GM23338 (cell line): ENCODE measurements around the gene GCN1. TPM values are rescaled to one million over a fixed set of nuclear protein-coding genes. Genes with fewer than 3 reads are reported as not detected.

ENCODE experiments used
- ATAC-seq: fragments of 200-7000 bp; cut with Tn5 transposase; 3 replicates; pipeline ENCODE4 v1.9.1; 2020
- DNase-seq: peaks from one replicate; pipeline ENCODE4 v3.0.0-alpha.2; 2015; ENCODE audit warnings: low spot score
- H2AFZ ChIP-seq: fragments of 200-600 bp; sonication (generic); 2 replicates; pipeline ENCODE4 v1.8.0; 2016; ENCODE audit warnings: antibody characterized with exemption, mild to moderate bottlenecking, moderate library complexity
- H3F3A ChIP-seq: fragments of 200-600 bp; sonication (generic); replicated peaks from 2 replicates; pipeline ENCODE4 v1.8.0; 2017; ENCODE audit warnings: antibody characterized with exemption, mixed run types, low read depth
- H3K27ac ChIP-seq: fragments of 200-600 bp; sonication (generic); 2 replicates; pipeline ENCODE4 v1.6.1; 2016; ENCODE audit warnings: low read depth
- H3K27me3 ChIP-seq: fragments of 200-600 bp; sonication (generic); 2 replicates; pipeline ENCODE4 v1.8.0; 2016; ENCODE audit warnings: mild to moderate bottlenecking, mixed run types, moderate library complexity; ENCODE audit not compliant: insufficient read depth
- H3K36me3 ChIP-seq: fragments of 200-600 bp; sonication (generic); 2 replicates; pipeline ENCODE4 v1.8.0; 2016; ENCODE audit warnings: mild to moderate bottlenecking; ENCODE audit not compliant: insufficient read depth
- H3K4me1 ChIP-seq: fragments of 200-600 bp; sonication (generic); 2 replicates; pipeline ENCODE4 v1.8.0; 2016; ENCODE audit warnings: mild to moderate bottlenecking, moderate library complexity; ENCODE audit not compliant: insufficient read depth
- H3K4me2 ChIP-seq: fragments of 200-600 bp; sonication (generic); 2 replicates; pipeline ENCODE4 v1.7.1; 2017; ENCODE audit warnings: mixed run types
- H3K4me3 ChIP-seq: fragments of 200-600 bp; sonication (generic); 2 replicates; pipeline ENCODE4 v1.6.1; 2016; ENCODE audit warnings: mixed run types
- H3K79me2 ChIP-seq: fragments of 200-600 bp; sonication (generic); replicated peaks from 2 replicates; pipeline ENCODE4 v1.8.0; 2017; ENCODE audit warnings: mild to moderate bottlenecking; ENCODE audit not compliant: insufficient read depth
- H3K9me2 ChIP-seq: fragments of 200-600 bp; sonication (generic); 2 replicates; pipeline ENCODE4 v1.8.0; 2017; ENCODE audit not compliant: insufficient read depth
- H4K20me1 ChIP-seq: fragments of 200-600 bp; sonication (generic); replicated peaks from 2 replicates; pipeline ENCODE4 v1.8.0; 2017; ENCODE audit warnings: mild to moderate bottlenecking; ENCODE audit not compliant: insufficient read depth
- H3K27ac Mint-ChIP-seq: 2 replicates; pipeline ENCODE4 v1.8.0; 2020; ENCODE audit warnings: inconsistent platforms, mild to moderate bottlenecking, moderate library complexity, mixed read lengths
- H3K27me3 Mint-ChIP-seq: 3 replicates; pipeline ENCODE4 v1.8.0; 2022; ENCODE audit warnings: low read depth, mild to moderate bottlenecking, moderate library complexity, mixed read lengths, inconsistent platforms; ENCODE audit not compliant: insufficient read depth, poor library complexity
- H3K36me3 Mint-ChIP-seq: 3 replicates; pipeline ENCODE4 v1.8.0; 2021; ENCODE audit warnings: low read depth, mild to moderate bottlenecking, inconsistent platforms, moderate library complexity, mixed read lengths
- H3K4me1 Mint-ChIP-seq: 3 replicates; pipeline ENCODE4 v1.8.0; 2020; ENCODE audit warnings: mild to moderate bottlenecking, inconsistent platforms, mixed read lengths
- H3K4me3 Mint-ChIP-seq: 3 replicates; pipeline ENCODE4 v1.8.0; 2021; ENCODE audit warnings: moderate library complexity, mild to moderate bottlenecking, inconsistent platforms, mixed read lengths
- H3K9me3 Mint-ChIP-seq: 3 replicates; pipeline ENCODE4 v1.8.0; 2020; ENCODE audit warnings: moderate library complexity, mild to moderate bottlenecking, inconsistent platforms, mixed read lengths
- CREB1 ChIP-seq: fragments of 250-450 bp; sonication (Bioruptor Pico); IDR thresholded peaks from 2 replicates; pipeline ENCODE4 v1.5.0; 2020; ENCODE audit warnings: low read depth, mild to moderate bottlenecking, moderate library complexity
- CTCF ChIP-seq, 2 experiments: fragments of 200-600 bp in 1 of 2; sonication (generic) in 1 of 2; conservative IDR thresholded peaks; 2 replicates each; pipeline versions ENCODE4 v1.5.1 to v1.6.1; 2016 to 2017; ENCODE audit warnings: antibody characterized with exemption in 2 of 2, low read depth in 2 of 2, mild to moderate bottlenecking in 2 of 2, moderate library complexity in 1 of 2
- ETS1 ChIP-seq: IDR thresholded peaks from 2 replicates; pipeline ENCODE4 v1.6.1; 2016; ENCODE audit warnings: antibody characterized with exemption
- EZH2 ChIP-seq: fragments of 200-600 bp; sonication (generic); IDR thresholded peaks from one replicate; pipeline ENCODE4 v1.8.0; 2017; ENCODE audit warnings: antibody characterized with exemption, mild to moderate bottlenecking, low read depth; ENCODE audit not compliant: unreplicated experiment
- EZH2phosphoT487 ChIP-seq: fragments of 200-600 bp; sonication (generic); IDR thresholded peaks from one replicate; pipeline ENCODE4 v1.8.1; 2018; ENCODE audit warnings: antibody characterized with exemption; ENCODE audit not compliant: unreplicated experiment
- JUNB ChIP-seq: IDR thresholded peaks from one replicate; pipeline ENCODE4 v1.6.1; 2016; ENCODE audit warnings: antibody characterized with exemption; ENCODE audit not compliant: unreplicated experiment
- NANOG ChIP-seq: IDR thresholded peaks from 2 replicates; pipeline ENCODE4 v1.6.1; 2016; ENCODE audit warnings: antibody characterized with exemption, borderline replicate concordance
- POLR2AphosphoS5 ChIP-seq: IDR thresholded peaks from 2 replicates; pipeline ENCODE4 v1.6.1; 2016; ENCODE audit warnings: antibody characterized with exemption, low read depth
- STAT1 ChIP-seq: IDR thresholded peaks from one replicate; pipeline ENCODE4 v1.6.1; 2016; ENCODE audit warnings: antibody characterized with exemption; ENCODE audit not compliant: unreplicated experiment
- ZNF114 ChIP-seq: fragments of 250-450 bp; sonication (Bioruptor Pico); IDR thresholded peaks from 2 replicates; pipeline ENCODE4 v1.5.0; 2020; ENCODE audit warnings: mild to moderate bottlenecking, moderate library complexity
- ZNF331 ChIP-seq: fragments of 250-450 bp; sonication (Bioruptor Pico); IDR thresholded peaks from 2 replicates; pipeline ENCODE4 v1.5.0; 2020; ENCODE audit warnings: low read depth, mild to moderate bottlenecking, moderate library complexity
- polyA plus RNA-seq: library from polyadenylated mRNA; unstranded; fragments of >200 nt; fragmentation: Nextera tagmentation; extraction: Ambion mirVana; gene quantifications from 2 replicates; pipeline ENCODE4 v1.2.1, GENCODE V29; 2016
- total RNA-seq: library from RNA; depleted of rRNA; stranded (reverse); fragments of >200 nt; shearing (Covaris generic); gene quantifications from 2 replicates; pipeline ENCODE4 v1.2.3, GENCODE V29; 2014
- TF ChIP-seq, protein P1 (sequence below): fragments of 250-450 bp; sonication (Bioruptor Pico); IDR thresholded peaks from 2 replicates; pipeline ENCODE4 v1.5.0; 2020; ENCODE audit warnings: mild to moderate bottlenecking, moderate library complexity
- TF ChIP-seq, protein P2 (sequence below): IDR thresholded peaks from one replicate; pipeline ENCODE4 v1.6.1; 2018; ENCODE audit warnings: antibody characterized with exemption; ENCODE audit not compliant: unreplicated experiment

GCN1 gene
- total and polyA plus RNA-seq, 2 experiments from 2014 or later: 18.0 to 177 TPM

- TF ChIP-seq ETS1 (no peak), JUNB (no peak)
- TF ChIP-seq, protein P1, sequence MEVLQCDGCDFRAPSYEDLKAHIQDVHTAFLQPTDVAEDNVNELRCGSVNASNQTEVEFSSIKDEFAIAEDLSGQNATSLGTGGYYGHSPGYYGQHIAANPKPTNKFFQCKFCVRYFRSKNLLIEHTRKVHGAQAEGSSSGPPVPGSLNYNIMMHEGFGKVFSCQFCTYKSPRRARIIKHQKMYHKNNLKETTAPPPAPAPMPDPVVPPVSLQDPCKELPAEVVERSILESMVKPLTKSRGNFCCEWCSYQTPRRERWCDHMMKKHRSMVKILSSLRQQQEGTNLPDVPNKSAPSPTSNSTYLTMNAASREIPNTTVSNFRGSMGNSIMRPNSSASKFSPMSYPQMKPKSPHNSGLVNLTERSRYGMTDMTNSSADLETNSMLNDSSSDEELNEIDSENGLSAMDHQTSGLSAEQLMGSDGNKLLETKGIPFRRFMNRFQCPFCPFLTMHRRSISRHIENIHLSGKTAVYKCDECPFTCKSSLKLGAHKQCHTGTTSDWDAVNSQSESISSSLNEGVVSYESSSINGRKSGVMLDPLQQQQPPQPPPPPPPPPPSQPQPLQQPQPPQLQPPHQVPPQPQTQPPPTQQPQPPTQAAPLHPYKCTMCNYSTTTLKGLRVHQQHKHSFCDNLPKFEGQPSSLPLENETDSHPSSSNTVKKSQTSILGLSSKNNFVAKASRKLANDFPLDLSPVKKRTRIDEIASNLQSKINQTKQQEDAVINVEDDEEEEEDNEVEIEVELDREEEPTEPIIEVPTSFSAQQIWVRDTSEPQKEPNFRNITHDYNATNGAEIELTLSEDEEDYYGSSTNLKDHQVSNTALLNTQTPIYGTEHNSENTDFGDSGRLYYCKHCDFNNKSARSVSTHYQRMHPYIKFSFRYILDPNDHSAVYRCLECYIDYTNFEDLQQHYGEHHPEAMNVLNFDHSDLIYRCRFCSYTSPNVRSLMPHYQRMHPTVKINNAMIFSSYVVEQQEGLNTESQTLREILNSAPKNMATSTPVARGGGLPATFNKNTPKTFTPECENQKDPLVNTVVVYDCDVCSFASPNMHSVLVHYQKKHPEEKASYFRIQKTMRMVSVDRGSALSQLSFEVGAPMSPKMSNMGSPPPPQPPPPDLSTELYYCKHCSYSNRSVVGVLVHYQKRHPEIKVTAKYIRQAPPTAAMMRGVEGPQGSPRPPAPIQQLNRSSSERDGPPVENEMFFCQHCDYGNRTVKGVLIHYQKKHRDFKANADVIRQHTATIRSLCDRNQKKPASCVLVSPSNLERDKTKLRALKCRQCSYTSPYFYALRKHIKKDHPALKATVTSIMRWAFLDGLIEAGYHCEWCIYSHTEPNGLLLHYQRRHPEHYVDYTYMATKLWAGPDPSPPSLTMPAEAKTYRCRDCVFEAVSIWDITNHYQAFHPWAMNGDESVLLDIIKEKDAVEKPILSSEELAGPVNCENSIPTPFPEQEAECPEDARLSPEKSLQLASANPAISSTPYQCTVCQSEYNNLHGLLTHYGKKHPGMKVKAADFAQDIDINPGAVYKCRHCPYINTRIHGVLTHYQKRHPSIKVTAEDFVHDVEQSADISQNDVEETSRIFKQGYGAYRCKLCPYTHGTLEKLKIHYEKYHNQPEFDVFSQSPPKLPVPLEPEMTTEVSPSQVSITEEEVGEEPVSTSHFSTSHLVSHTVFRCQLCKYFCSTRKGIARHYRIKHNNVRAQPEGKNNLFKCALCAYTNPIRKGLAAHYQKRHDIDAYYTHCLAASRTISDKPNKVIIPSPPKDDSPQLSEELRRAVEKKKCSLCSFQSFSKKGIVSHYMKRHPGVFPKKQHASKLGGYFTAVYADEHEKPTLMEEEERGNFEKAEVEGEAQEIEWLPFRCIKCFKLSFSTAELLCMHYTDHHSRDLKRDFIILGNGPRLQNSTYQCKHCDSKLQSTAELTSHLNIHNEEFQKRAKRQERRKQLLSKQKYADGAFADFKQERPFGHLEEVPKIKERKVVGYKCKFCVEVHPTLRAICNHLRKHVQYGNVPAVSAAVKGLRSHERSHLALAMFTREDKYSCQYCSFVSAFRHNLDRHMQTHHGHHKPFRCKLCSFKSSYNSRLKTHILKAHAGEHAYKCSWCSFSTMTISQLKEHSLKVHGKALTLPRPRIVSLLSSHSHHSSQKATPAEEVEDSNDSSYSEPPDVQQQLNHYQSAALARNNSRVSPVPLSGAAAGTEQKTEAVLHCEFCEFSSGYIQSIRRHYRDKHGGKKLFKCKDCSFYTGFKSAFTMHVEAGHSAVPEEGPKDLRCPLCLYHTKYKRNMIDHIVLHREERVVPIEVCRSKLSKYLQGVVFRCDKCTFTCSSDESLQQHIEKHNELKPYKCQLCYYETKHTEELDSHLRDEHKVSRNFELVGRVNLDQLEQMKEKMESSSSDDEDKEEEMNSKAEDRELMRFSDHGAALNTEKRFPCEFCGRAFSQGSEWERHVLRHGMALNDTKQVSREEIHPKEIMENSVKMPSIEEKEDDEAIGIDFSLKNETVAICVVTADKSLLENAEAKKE (CRISPR knock-in tag): no peak
Observed at GRCh38 chr12:120181991-120182631, 12.4 kb downstream of the GCN1 start (continued).

GRCh38 chr12:120180975-120181374 lies 13.5 kb downstream of the GCN1 start:
- H3K79me2 ChIP-seq: peaks cover 38% of the 10 kb centered on the region
- H3K9me2 ChIP-seq: no peaks in the 10 kb centered on the region
- no peak overlapping the region for H3K4me3 Mint-ChIP-seq
- H3K36me3 Mint-ChIP-seq: peaks cover 91% of the 10 kb centered on the region
- DNase-seq (no peak), ATAC-seq (no peak)
- H3K27ac ChIP-seq: no peak overlapping the region
- H3K4me1 ChIP-seq: no peaks in the 10 kb centered on the region
- peaks cover 38% of the 10 kb centered on the region for H4K20me1 ChIP-seq
- peaks cover 4% of the 10 kb centered on the region for H3K27me3 Mint-ChIP-seq
- H3K4me2 ChIP-seq: no peak overlapping the region
- H3K36me3 ChIP-seq: peaks cover 52% of the 10 kb centered on the region
- H3K27me3 ChIP-seq: no peaks in the 10 kb centered on the region
- no peak overlapping the region for H3K27ac Mint-ChIP-seq
- no peaks in the 10 kb centered on the region for H3K4me1 Mint-ChIP-seq
- H2AFZ ChIP-seq: no peak overlapping the region
- no peak overlapping the region for H3K4me3 ChIP-seq
- H3K9me3 Mint-ChIP-seq: no peaks in the 10 kb centered on the region
- peaks cover 5% of the 10 kb centered on the region; the same call in 1 of the 2 replicates for H3F3A ChIP-seq
- TF ChIP-seq STAT1: no peak
- TF ChIP-seq EZH2phosphoT487: no peak
- TF ChIP-seq POLR2AphosphoS5: no peak
- no peak for TF ChIP-seq CREB1 (CRISPR knock-in tag)
- no peak for TF ChIP-seq ZNF114 (CRISPR knock-in tag)
- no peak for TF ChIP-seq EZH2
- TF ChIP-seq, protein P2, sequence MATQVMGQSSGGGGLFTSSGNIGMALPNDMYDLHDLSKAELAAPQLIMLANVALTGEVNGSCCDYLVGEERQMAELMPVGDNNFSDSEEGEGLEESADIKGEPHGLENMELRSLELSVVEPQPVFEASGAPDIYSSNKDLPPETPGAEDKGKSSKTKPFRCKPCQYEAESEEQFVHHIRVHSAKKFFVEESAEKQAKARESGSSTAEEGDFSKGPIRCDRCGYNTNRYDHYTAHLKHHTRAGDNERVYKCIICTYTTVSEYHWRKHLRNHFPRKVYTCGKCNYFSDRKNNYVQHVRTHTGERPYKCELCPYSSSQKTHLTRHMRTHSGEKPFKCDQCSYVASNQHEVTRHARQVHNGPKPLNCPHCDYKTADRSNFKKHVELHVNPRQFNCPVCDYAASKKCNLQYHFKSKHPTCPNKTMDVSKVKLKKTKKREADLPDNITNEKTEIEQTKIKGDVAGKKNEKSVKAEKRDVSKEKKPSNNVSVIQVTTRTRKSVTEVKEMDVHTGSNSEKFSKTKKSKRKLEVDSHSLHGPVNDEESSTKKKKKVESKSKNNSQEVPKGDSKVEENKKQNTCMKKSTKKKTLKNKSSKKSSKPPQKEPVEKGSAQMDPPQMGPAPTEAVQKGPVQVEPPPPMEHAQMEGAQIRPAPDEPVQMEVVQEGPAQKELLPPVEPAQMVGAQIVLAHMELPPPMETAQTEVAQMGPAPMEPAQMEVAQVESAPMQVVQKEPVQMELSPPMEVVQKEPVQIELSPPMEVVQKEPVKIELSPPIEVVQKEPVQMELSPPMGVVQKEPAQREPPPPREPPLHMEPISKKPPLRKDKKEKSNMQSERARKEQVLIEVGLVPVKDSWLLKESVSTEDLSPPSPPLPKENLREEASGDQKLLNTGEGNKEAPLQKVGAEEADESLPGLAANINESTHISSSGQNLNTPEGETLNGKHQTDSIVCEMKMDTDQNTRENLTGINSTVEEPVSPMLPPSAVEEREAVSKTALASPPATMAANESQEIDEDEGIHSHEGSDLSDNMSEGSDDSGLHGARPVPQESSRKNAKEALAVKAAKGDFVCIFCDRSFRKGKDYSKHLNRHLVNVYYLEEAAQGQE: no peak
- no peak for TF ChIP-seq JUNB
- no peak for TF ChIP-seq CTCF (conservative IDR thresholded peaks at IDR 0.05; ENCODE audit: low read depth in 2 of 2)
- TF ChIP-seq ZNF331 (CRISPR knock-in tag): no peak
- TF ChIP-seq NANOG: no peak
